Natural killer cell (primary cell): ENCODE measurements around the gene RTTN. TPM values are rescaled to one million over a fixed set of nuclear protein-coding genes. Genes with fewer than 3 reads are reported as not detected.

Experiments
- ATAC-seq, 3 donors: fragments of 150-1000 bp in 2 of 3; fragments of 200-7000 bp in 1 of 3; cut with Tn5 transposase; 1 replicate in 1 of 3; 2 replicates in 2 of 3; pipeline ENCODE4 v1.10.0; 2021; ENCODE audit warnings: mild to moderate bottlenecking in 2 of 3, moderate library complexity in 2 of 3
- DNase-seq, 2 donors: peaks; one replicate each; pipeline versions ENCODE4 v3.0.0 to v3.0.0-alpha.2; 2013 to 2021; ENCODE audit warnings: mixed read lengths in 1 of 2
- H3K27ac ChIP-seq: one replicate; pipeline ENCODE4 v1.5.1; 2013; ENCODE audit warnings: mild to moderate bottlenecking, low read length
- H3K27me3 ChIP-seq: one replicate; pipeline ENCODE4 v1.6.1; 2013; ENCODE audit warnings: low read length; ENCODE audit not compliant: control insufficient read depth, insufficient read depth
- H3K36me3 ChIP-seq: one replicate; pipeline ENCODE4 v1.6.1; 2013; ENCODE audit warnings: low read length; ENCODE audit not compliant: control insufficient read depth, insufficient read depth
- H3K4me1 ChIP-seq: one replicate; pipeline ENCODE4 v1.6.1; 2013; ENCODE audit warnings: low read length; ENCODE audit not compliant: control insufficient read depth, insufficient read depth
- H3K4me3 ChIP-seq: one replicate; pipeline ENCODE4 v1.5.1; 2013; ENCODE audit warnings: low read length
- H3K9me3 ChIP-seq: one replicate; pipeline ENCODE4 v1.6.1; 2013; ENCODE audit warnings: low read length; ENCODE audit not compliant: control insufficient read depth, insufficient read depth
- H3K27ac Mint-ChIP-seq, 2 donors: one replicate each; pipeline ENCODE4 v1.8.0; 2022; ENCODE audit warnings: mild to moderate bottlenecking in 2 of 2, mixed read lengths in 2 of 2, moderate library complexity in 1 of 2
- H3K27me3 Mint-ChIP-seq, 2 donors: one replicate each; pipeline ENCODE4 v1.8.0; 2022; ENCODE audit warnings: low read depth in 2 of 2, mixed read lengths in 2 of 2
- H3K36me3 Mint-ChIP-seq: one replicate; pipeline ENCODE4 v1.8.0; 2022; ENCODE audit warnings: mixed read lengths
- H3K4me1 Mint-ChIP-seq, 2 donors: one replicate each; pipeline ENCODE4 v1.8.0; 2022; ENCODE audit warnings: mixed read lengths in 2 of 2
- H3K4me3 Mint-ChIP-seq: one replicate; pipeline ENCODE4 v1.8.0; 2022; ENCODE audit warnings: mild to moderate bottlenecking, moderate library complexity, mixed read lengths
- H3K9me3 Mint-ChIP-seq, 2 donors: one replicate each; pipeline ENCODE4 v1.8.0; 2022; ENCODE audit warnings: mixed read lengths in 2 of 2
- WGBS: methylation state at CpG from one replicate; pipeline ENCODE4 v1.1.7; 2013; ENCODE audit warnings: missing lambda C conversion rate; ENCODE audit not compliant: insufficient coverage; 5-methylcytosine and 5-hydroxymethylcytosine counted together
- intact Hi-C: fragments of 100-400 bp; cut with micrococcal nuclease; formaldehyde crosslinking; loops from one replicate; pipeline ENCODE4 v1.14.2; 2022
- total RNA-seq, 4 donors: library from RNA; stranded (reverse); fragments of 120-200 nt in 1 of 4; gene quantifications; one replicate each; pipeline versions ENCODE4 v1.2.3 to v1.2.4, GENCODE V29; 2013 to 2022
- TF ChIP-seq, protein P1 (sequence below): fragments of 200-600 bp; IDR thresholded peaks from one replicate; pipeline ENCODE4 v1.8.0; 2022; ENCODE audit warnings: antibody characterized with exemption

Gene RTTN
- total RNA-seq, 3 donors from 2014 or later (not counting 1 experiment from before 2014, with no cell fraction given) = 33.0 to 41.0 (median 35.5) TPM

DNA sequence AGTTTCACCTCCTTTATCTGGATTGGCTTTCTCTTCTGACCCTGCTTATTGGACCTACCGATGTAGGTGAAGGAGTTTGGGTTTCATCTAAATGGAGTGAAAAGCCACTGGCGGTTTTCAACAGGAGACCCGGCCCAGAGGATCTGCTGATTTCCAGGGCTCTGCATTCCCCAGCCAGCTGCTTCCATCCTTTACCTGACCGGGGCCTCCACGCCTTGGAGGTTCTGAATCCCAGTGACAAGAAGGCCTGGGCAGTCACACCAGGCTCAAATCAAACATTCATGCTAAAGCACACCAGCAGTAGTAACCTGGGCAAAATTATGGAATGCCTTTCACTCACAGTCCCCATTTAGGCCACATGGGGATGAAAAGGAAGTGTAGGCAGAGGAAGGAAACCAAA lies 30.0 kb upstream of the RTTN start:
- Histone ChIP-seq H3K27me3 (no peaks in the 10 kb centered on the region), H3K27ac (no peak overlapping the region), H3K4me1 (no peaks in the 10 kb centered on the region), H3K9me3 (no peaks in the 10 kb centered on the region), H3K4me3 (no peak overlapping the region), H3K36me3 (no peaks in the 10 kb centered on the region)
- WGBS = 90% methylated on average over 5 of the region's 5 CpGs
- H3K4me3 Mint-ChIP-seq = no peak overlapping the region
- peaks cover 16 to 42% of the 10 kb centered on the region in 2 donors for H3K27me3 Mint-ChIP-seq
- H3K36me3 Mint-ChIP-seq = no peaks in the 10 kb centered on the region
- H3K4me1 Mint-ChIP-seq = no peaks in the 10 kb centered on the region
- H3K9me3 Mint-ChIP-seq = no peaks in the 10 kb centered on the region
- TF ChIP-seq, protein P1, sequence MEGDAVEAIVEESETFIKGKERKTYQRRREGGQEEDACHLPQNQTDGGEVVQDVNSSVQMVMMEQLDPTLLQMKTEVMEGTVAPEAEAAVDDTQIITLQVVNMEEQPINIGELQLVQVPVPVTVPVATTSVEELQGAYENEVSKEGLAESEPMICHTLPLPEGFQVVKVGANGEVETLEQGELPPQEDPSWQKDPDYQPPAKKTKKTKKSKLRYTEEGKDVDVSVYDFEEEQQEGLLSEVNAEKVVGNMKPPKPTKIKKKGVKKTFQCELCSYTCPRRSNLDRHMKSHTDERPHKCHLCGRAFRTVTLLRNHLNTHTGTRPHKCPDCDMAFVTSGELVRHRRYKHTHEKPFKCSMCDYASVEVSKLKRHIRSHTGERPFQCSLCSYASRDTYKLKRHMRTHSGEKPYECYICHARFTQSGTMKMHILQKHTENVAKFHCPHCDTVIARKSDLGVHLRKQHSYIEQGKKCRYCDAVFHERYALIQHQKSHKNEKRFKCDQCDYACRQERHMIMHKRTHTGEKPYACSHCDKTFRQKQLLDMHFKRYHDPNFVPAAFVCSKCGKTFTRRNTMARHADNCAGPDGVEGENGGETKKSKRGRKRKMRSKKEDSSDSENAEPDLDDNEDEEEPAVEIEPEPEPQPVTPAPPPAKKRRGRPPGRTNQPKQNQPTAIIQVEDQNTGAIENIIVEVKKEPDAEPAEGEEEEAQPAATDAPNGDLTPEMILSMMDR = no peak
- H3K27ac Mint-ChIP-seq = no peak overlapping the region
- ATAC-seq (no peak), DNase-seq (no peak)
- intact Hi-C loops = no loop called here

DNA sequence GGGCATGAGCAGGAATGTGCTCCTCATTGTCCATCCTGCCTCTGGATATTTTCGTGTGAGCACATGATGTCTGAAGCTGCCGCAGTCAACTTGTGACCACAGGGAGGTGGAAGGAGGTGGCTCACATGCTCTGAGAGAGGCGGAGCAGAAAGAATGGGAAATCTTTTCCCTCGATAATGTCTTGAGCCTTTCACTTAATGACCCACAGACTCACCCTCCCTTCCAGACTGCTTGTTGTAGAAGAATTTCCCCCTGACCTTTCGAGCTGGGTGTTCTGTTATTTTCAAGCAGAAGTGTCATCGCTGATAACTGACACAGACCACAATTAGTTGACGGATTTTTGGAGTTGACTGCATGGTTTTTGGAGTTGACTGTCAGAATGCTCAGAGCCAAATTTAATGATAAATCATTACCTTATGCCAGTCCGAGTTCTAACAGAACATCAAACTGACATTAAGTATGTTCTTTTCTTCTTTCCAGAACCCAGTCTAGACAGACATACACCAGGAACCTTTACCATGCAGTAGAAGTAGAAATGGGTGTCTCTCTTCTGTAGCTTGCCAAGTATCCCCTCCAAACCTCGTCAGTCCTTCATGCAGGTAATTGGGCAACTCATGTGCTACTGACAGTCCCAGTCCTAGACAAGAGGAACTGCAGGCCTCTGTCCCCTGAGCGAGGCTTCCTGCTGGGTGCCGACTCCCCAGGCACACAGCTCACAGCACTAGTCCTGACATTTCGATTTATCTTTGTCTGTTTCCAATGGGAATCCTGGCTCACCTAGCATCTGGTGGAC lies 29.4 kb upstream of the RTTN start:
- H3K9me3 Mint-ChIP-seq = no peaks in the 10 kb centered on the region
- H3K4me3 Mint-ChIP-seq = no peak overlapping the region
- no peak overlapping the region for H3K27ac Mint-ChIP-seq
- no peak overlapping the region for H3K4me3 ChIP-seq
- no peaks in the 10 kb centered on the region for H3K4me1 Mint-ChIP-seq
- DNase-seq (no peak), ATAC-seq (no peak)
- peaks cover 16 to 42% of the 10 kb centered on the region in 2 donors for H3K27me3 Mint-ChIP-seq
- no peaks in the 10 kb centered on the region for H3K4me1 ChIP-seq
- no peaks in the 10 kb centered on the region for H3K9me3 ChIP-seq
- TF ChIP-seq, protein P1 = no peak
- H3K36me3 ChIP-seq = no peaks in the 10 kb centered on the region
- 75% methylated on average over 11 of the region's 12 CpGs for WGBS
- no peaks in the 10 kb centered on the region for H3K36me3 Mint-ChIP-seq
- intact Hi-C loops = no loop called here
- H3K27me3 ChIP-seq = no peaks in the 10 kb centered on the region
- H3K27ac ChIP-seq = no peak overlapping the region

DNA sequence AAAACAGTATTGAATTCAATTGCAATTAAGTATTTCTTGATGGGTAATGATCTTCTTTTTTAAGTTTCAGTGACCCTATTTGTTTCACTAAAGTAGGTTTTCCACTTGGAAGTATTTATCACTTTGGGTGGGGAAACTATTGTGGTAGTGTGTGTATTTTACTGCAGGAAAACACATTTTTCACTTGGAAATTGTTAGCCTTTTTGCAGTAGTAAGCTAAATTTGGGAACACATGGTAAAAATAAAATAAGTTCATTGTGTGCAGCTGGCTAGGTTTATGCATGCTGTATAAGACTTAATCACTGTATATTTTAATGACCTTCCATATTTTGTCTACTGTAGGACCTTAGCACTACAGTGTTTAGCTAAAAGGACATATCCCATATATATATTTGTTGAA lies 28.5 kb upstream of the RTTN start:
- Histone ChIP-seq H3K27me3 (no peaks in the 10 kb centered on the region), H3K9me3 (no peaks in the 10 kb centered on the region), H3K4me1 (no peaks in the 10 kb centered on the region), H3K27ac (no peak overlapping the region), H3K4me3 (no peak overlapping the region), H3K36me3 (no peaks in the 10 kb centered on the region)
- TF ChIP-seq, protein P1 = no peak
- Mint-ChIP-seq H3K4me3 (no peak overlapping the region), H3K27me3 (peaks cover 15 to 44% of the 10 kb centered on the region in 2 donors), H3K9me3 (no peaks in the 10 kb centered on the region), H3K27ac (no peak overlapping the region), H3K36me3 (peaks cover 1% of the 10 kb centered on the region), H3K4me1 (no peaks in the 10 kb centered on the region)
- DNase-seq = no peak
- ATAC-seq = no peak
- intact Hi-C loops = no loop called here

DNA sequence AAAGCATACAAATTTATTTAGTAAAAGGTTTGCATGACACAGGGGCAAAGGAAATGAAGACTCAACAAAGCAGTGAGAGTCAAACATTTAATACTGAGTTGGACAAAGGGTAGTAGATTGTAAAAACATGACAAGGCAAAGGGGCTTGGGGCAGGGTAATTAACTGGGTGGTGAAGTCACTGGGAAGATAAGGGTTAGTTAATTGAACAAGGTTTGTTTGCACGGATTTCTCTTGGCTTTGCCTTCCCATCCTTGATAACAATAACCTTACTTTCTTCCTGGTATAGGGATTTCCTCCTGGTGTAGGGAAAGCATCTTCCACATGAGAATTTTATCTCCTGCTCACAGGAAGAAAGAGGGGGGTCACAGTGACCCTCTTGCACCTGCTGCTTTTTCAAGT lies 26.8 kb upstream of the RTTN start:
- Mint-ChIP-seq H3K4me1 (no peaks in the 10 kb centered on the region), H3K36me3 (peaks cover 15% of the 10 kb centered on the region), H3K4me3 (no peak overlapping the region), H3K27me3 (peaks cover 9 to 39% of the 10 kb centered on the region in 2 donors), H3K27ac (no peak overlapping the region), H3K9me3 (peaks cover 2 to 4% of the 10 kb centered on the region in 2 donors)
- H3K9me3 ChIP-seq = peaks cover 4% of the 10 kb centered on the region
- intact Hi-C loops = no loop called here
- WGBS = no CpG with 5 or more reads among the region's 1 CpG
- H3K4me3 ChIP-seq = no peak overlapping the region
- no peak for ATAC-seq
- DNase-seq = no peak
- H3K4me1 ChIP-seq = no peaks in the 10 kb centered on the region
- no peaks in the 10 kb centered on the region for H3K36me3 ChIP-seq
- TF ChIP-seq, protein P1 = no peak
- no peak overlapping the region for H3K27ac ChIP-seq
- no peaks in the 10 kb centered on the region for H3K27me3 ChIP-seq
